A549 (cell line): ENCODE data around the gene BLACAT1. TPM values are rescaled to one million over a fixed set of nuclear protein-coding genes. Genes with fewer than 3 reads are reported as not detected.

Source experiments
- ATAC-seq, 2 experiments: fragments of 200-7000 bp in 1 of 2; fragments of >200 bp in 1 of 2; cut with Nextera tagmentation in 1 of 2; cut with Tn5 transposase in 1 of 2; 3 replicates each; pipeline versions ENCODE4 v1.8.0 to v1.9.1; 2018 to 2020; ENCODE audit warnings: mild to moderate bottlenecking in 1 of 2, moderate library complexity in 1 of 2
- CTCF ChIA-PET: fragments of 300-600 bp; sonication (Branson Sonifier 250); formaldehyde crosslinking; extraction: SDS; loops from one replicate; lab custom pipeline; 2021; ENCODE audit warnings: antibody characterized with exemption, inconsistent platforms; lab: Yijun Ruan, JAX
- POLR2A ChIA-PET: fragments of 350-600 bp; formaldehyde crosslinking; extraction: SDS; loops from one replicate; lab custom pipeline; 2021; ENCODE audit warnings: antibody characterized with exemption, inconsistent platforms; lab: Yijun Ruan, JAX
- DNase-seq, 2 experiments: peaks; one replicate each; pipeline versions ENCODE4 v3.0.0 to v3.0.0-alpha.2; 2011 to 2016; ENCODE audit warnings: low read depth in 1 of 2, low spot score in 1 of 2
- FAIRE-seq: peaks from 2 replicates; lab custom pipeline; 2011; peaks lifted over from hg19 to GRCh38; lab: Jason Lieb, UNC
- H3K27ac ChIP-seq, 2 experiments: fragments of >200 bp; sonication (Bioruptor Twin); formaldehyde crosslinking; 3 replicates each; pipeline ENCODE4 v1.5.1; 2016 to 2017
- H3K4me1 ChIP-seq: fragments of >200 bp; sonication (Bioruptor Twin); formaldehyde crosslinking; 3 replicates; pipeline ENCODE4 v1.6.1; 2016
- H3K4me2 ChIP-seq: fragments of >200 bp; sonication (Bioruptor Twin); formaldehyde crosslinking; 3 replicates; pipeline ENCODE4 v1.6.1; 2016
- H3K4me3 ChIP-seq: fragments of >200 bp; sonication (Bioruptor Twin); formaldehyde crosslinking; 3 replicates; pipeline ENCODE4 v1.5.1; 2016
- H3K9me3 ChIP-seq: fragments of >200 bp; sonication (Bioruptor Twin); formaldehyde crosslinking; 3 replicates; pipeline ENCODE4 v1.6.1; 2016
- BCL3 ChIP-seq: fragments of >200 bp; sonication (Bioruptor Twin); formaldehyde crosslinking; IDR thresholded peaks from 3 replicates; pipeline ENCODE4 v1.6.1; 2016
- CBX8 ChIP-seq: fragments of 200-600 bp; sonication (generic); IDR thresholded peaks from 2 replicates; pipeline ENCODE4 v1.6.1; 2016
- E2F6 ChIP-seq: IDR thresholded peaks from 2 replicates; pipeline ENCODE4 v1.6.1; 2012; ENCODE audit warnings: low read depth, borderline replicate concordance
- EHF ChIP-seq: fragments of 250-450 bp; sonication (Bioruptor Pico); IDR thresholded peaks from 2 replicates; pipeline ENCODE4 v1.5.0; 2020; ENCODE audit warnings: mild to moderate bottlenecking
- EHMT2 ChIP-seq: fragments of 200-600 bp; sonication (generic); IDR thresholded peaks from 2 replicates; pipeline ENCODE4 v1.6.1; 2016; ENCODE audit warnings: antibody characterized with exemption, low read depth, mild to moderate bottlenecking, moderate library complexity
- ELK1 ChIP-seq: fragments of 150-350 bp; IDR thresholded peaks from 2 replicates; pipeline ENCODE4 v1.6.1; 2014; ENCODE audit warnings: low read depth, mild to moderate bottlenecking, low read length
- EP300 ChIP-seq, 2 experiments: fragments of >200 bp; sonication (Bioruptor Twin); formaldehyde crosslinking; IDR thresholded peaks; 2 replicates in 1 of 2; 3 replicates in 1 of 2; pipeline ENCODE4 v1.6.1; 2016 to 2017
- ESRRA ChIP-seq: fragments of 150-350 bp; IDR thresholded peaks from 2 replicates; pipeline ENCODE4 v1.6.1; 2014; ENCODE audit warnings: mild to moderate bottlenecking, low read length, borderline replicate concordance
- FOSL2 ChIP-seq, 2 experiments: fragments of 450-650 bp in 1 of 2; fragments of >200 bp in 1 of 2; sonication (Bioruptor Twin) in 1 of 2; formaldehyde crosslinking; IDR thresholded peaks; 2 replicates each; pipeline versions ENCODE4 v1.5.0 to v1.6.1; 2016 to 2020; ENCODE audit warnings: mild to moderate bottlenecking in 1 of 2, moderate library complexity in 1 of 2
- FOXS1 ChIP-seq: fragments of 250-450 bp; sonication (Bioruptor Pico); IDR thresholded peaks from 2 replicates; pipeline ENCODE4 v1.5.0; 2020; ENCODE audit warnings: mild to moderate bottlenecking, moderate library complexity
- HDAC2 ChIP-seq: fragments of 200-600 bp; sonication (generic); IDR thresholded peaks from 2 replicates; pipeline ENCODE4 v1.6.1; 2016
- HES2 ChIP-seq: fragments of >200 bp; sonication (Bioruptor Twin); formaldehyde crosslinking; IDR thresholded peaks from 2 replicates; pipeline ENCODE4 v1.6.1; 2016
- HOXB13 ChIP-seq: fragments of 250-450 bp; sonication (Bioruptor Pico); IDR thresholded peaks from 2 replicates; pipeline ENCODE4 v1.5.0; 2020; ENCODE audit warnings: low read depth, mild to moderate bottlenecking, moderate library complexity
- HOXB5 ChIP-seq: fragments of 250-450 bp; sonication (Bioruptor Pico); IDR thresholded peaks from 2 replicates; pipeline ENCODE4 v1.5.0; 2020; ENCODE audit warnings: mild to moderate bottlenecking, moderate library complexity
- JUN ChIP-seq, 2 experiments: fragments of >200 bp; sonication (Bioruptor Twin); formaldehyde crosslinking; IDR thresholded peaks; 2 replicates in 1 of 2; 3 replicates in 1 of 2; pipeline ENCODE4 v1.6.1; 2016 to 2017
- MAZ ChIP-seq: fragments of 150-350 bp; IDR thresholded peaks from 2 replicates; pipeline ENCODE4 v1.6.1; 2014; ENCODE audit warnings: antibody characterized with exemption, low read depth, low read length, borderline replicate concordance
- MYC ChIP-seq: IDR thresholded peaks from 2 replicates; pipeline ENCODE4 v1.6.1; 2012; ENCODE audit warnings: mild to moderate bottlenecking, inconsistent platforms, low read length, improper control_type of control experiment, borderline replicate concordance
- NFE2L2 ChIP-seq: fragments of 150-350 bp; conservative IDR thresholded peaks from 2 replicates; pipeline ENCODE4 v1.6.1; 2014; ENCODE audit warnings: low read length
- PBX3 ChIP-seq: IDR thresholded peaks from 2 replicates; pipeline ENCODE4 v1.6.1; 2012
- POLR2A ChIP-seq: IDR thresholded peaks from 2 replicates; pipeline ENCODE4 v1.6.1; 2012; ENCODE audit warnings: mild to moderate bottlenecking, low read length
- POLR2AphosphoS2 ChIP-seq: conservative IDR thresholded peaks from 2 replicates; pipeline ENCODE4 v1.6.1; 2012; ENCODE audit warnings: low read length, improper control_type of control experiment, inconsistent platforms
- RAD21 ChIP-seq, 2 experiments: fragments of >200 bp in 1 of 2; sonication (Bioruptor Twin) in 1 of 2; formaldehyde crosslinking in 1 of 2; IDR thresholded peaks in 1 of 2; conservative IDR thresholded peaks in 1 of 2; 2 replicates in 1 of 2; 3 replicates in 1 of 2; pipeline ENCODE4 v1.6.1; 2012 to 2018; ENCODE audit warnings: inconsistent platforms in 1 of 2
- RARB ChIP-seq: fragments of 250-450 bp; sonication (Bioruptor Pico); IDR thresholded peaks from 2 replicates; pipeline ENCODE4 v1.8.0; 2021; ENCODE audit warnings: mild to moderate bottlenecking, moderate library complexity
- SREBF2 ChIP-seq: fragments of 450-650 bp; IDR thresholded peaks from 2 replicates; pipeline ENCODE4 v1.6.1; 2014; ENCODE audit warnings: mild to moderate bottlenecking, moderate library complexity
- TFCP2L1 ChIP-seq: fragments of 250-450 bp; sonication (Bioruptor Pico); IDR thresholded peaks from 2 replicates; pipeline ENCODE4 v1.5.0; 2021; ENCODE audit warnings: mild to moderate bottlenecking
- WGBS: methylation state at CpG from one replicate; pipeline ENCODE4 v1.1.6; 2017; ENCODE audit errors: missing lambda C conversion rate; 5-methylcytosine and 5-hydroxymethylcytosine counted together
- polyA plus RNA-seq, 4 experiments: library from polyadenylated mRNA; depleted of rRNA in 3 of 4; stranded (reverse); fragments of >200 nt; fragmentation: RNase III in 1 of 4; extraction: RNeasy Plus Mini Kit Qiagen cat#74134 plus additional on column Dnase treatment in 1 of 4; gene quantifications; 2 replicates in 3 of 4; 3 replicates in 1 of 4; pipeline ENCODE4 v1.2.3, GENCODE V29; 2011 to 2017

The BLACAT1 gene
- polyA plus RNA-seq, 2 of the 4 experiments (the other 2 are of a cell fraction), result 0.09 TPM; not detected in 1

- no peak overlapping the region for H3K27ac ChIP-seq
- ChIA-PET POLR2A (no interaction called here), CTCF (interaction anchor here (1.0 to 11.9 kb wide), 11 partner anchors 7 to 77 kb away, joined by 3 to 158 read pairs (median 4); no protein-coding TSS in a partner anchor)
- H3K4me1 ChIP-seq, result peaks cover 17% of the 10 kb centered on the region
- ATAC-seq (no peak), FAIRE-seq (no peak), DNase-seq (no peak)
- no peak overlapping the region for H3K4me3 ChIP-seq
- peaks cover 22% of the 10 kb centered on the region for H3K9me3 ChIP-seq
- 44% methylated on average over 7 of the region's 7 CpGs for WGBS
- no peak overlapping the region for H3K4me2 ChIP-seq
- no peak for TF ChIP-seq HOXB5 (CRISPR knock-in tag)
- TF ChIP-seq NFE2L2, result no peak
- no peak for TF ChIP-seq MAZ
- no peak for TF ChIP-seq EHMT2
- no peak for TF ChIP-seq HDAC2
- TF ChIP-seq TFCP2L1 (CRISPR knock-in tag), result no peak
- TF ChIP-seq POLR2AphosphoS2, result no peak
- no peak for TF ChIP-seq CBX8
- no peak for TF ChIP-seq RAD21 (conservative IDR thresholded peaks at IDR 0.05 in 1 of 2, IDR thresholded peaks at IDR 0.05 in 1 of 2)
- no peak for TF ChIP-seq JUN (IDR thresholded peaks at IDR 0.05)
- no peak for TF ChIP-seq HES2
- no peak for TF ChIP-seq ELK1
- TF ChIP-seq SREBF2, result no peak
- no peak for TF ChIP-seq POLR2A
- TF ChIP-seq EP300 (IDR thresholded peaks at IDR 0.05), result no peak
Observed at GRCh38 chr1:205473966-205474365, 18.1 kb upstream of the BLACAT1 start.

- Histone ChIP-seq H3K9me3 (peaks cover 22% of the 10 kb centered on the region), H3K4me3 (no peak overlapping the region), H3K27ac (no peak overlapping the region), H3K4me1 (peaks cover 15% of the 10 kb centered on the region), H3K4me2 (no peak overlapping the region)
- DNase-seq, result no peak
- no peak for FAIRE-seq
- CTCF ChIA-PET, result interaction anchor here (0.9 to 11.9 kb wide), 8 partner anchors 13 to 76 kb away, joined by 3 to 158 read pairs (median 5); no protein-coding TSS in a partner anchor
- 24% methylated on average over 4 of the region's 4 CpGs for WGBS
- no peak for TF ChIP-seq BCL3
- no peak for TF ChIP-seq ELK1
- no peak for TF ChIP-seq HOXB13 (CRISPR knock-in tag)
- no peak for TF ChIP-seq FOSL2 (IDR thresholded peaks at IDR 0.05)
- no peak for TF ChIP-seq FOSL2 (CRISPR knock-in tag; IDR thresholded peaks at IDR 0.05)
- no peak for TF ChIP-seq RARB
- no peak for TF ChIP-seq FOXS1 (CRISPR knock-in tag)
- TF ChIP-seq EHF (CRISPR knock-in tag), result no peak
- no peak for TF ChIP-seq E2F6
- TF ChIP-seq MYC, result no peak
- no peak for TF ChIP-seq ESRRA
- no peak for TF ChIP-seq PBX3
- peak; percentile 8 to 15; a peak in 2 of 6 replicates for ATAC-seq
- POLR2A ChIA-PET, result no interaction called here
Observed at GRCh38 chr1:205473475-205473874, 17.6 kb upstream of the BLACAT1 start.
